MCF 10A (cell line): ENCODE results near the gene SERPINB6. TPM values are rescaled to one million over a fixed set of nuclear protein-coding genes. Genes with fewer than 3 reads are reported as not detected.
"Not testable (repeated sequence)": the region's sequence is repeated elsewhere in the genome, so short reads cannot be mapped to it uniquely, and the experiment has no call there.

Source experiments
- BruUV-seq: library from RNA; stranded (reverse); fragments of 400-500 nt; replicated peaks from 2 replicates; lab custom pipeline; 2021; lab: Mats Ljungman, UMichigan
- CTCF ChIA-PET: fragments of 300-600 bp; sonication (Branson Sonifier 250); formaldehyde crosslinking; extraction: SDS; loops from one replicate; lab custom pipeline; 2021; ENCODE audit warnings: antibody characterized with exemption, inconsistent platforms; lab: Yijun Ruan, JAX
- POLR2A ChIA-PET: fragments of 300-600, 350-650 bp; sonication (Branson Sonifier 250); formaldehyde crosslinking; extraction: SDS; loops from one replicate; lab custom pipeline; 2020; ENCODE audit warnings: antibody characterized with exemption, inconsistent platforms; lab: Yijun Ruan, JAX
- DNase-seq: peaks from one replicate; pipeline ENCODE4 v3.0.0-alpha.2; 2018; ENCODE audit not compliant: unreplicated experiment
- H3K27ac Mint-ChIP-seq: one replicate; pipeline ENCODE4 v1.8.0; 2022; ENCODE audit warnings: mild to moderate bottlenecking, low read depth, mixed read lengths; ENCODE audit not compliant: unreplicated experiment
- H3K27me3 Mint-ChIP-seq: one replicate; pipeline ENCODE4 v1.8.0; 2022; ENCODE audit warnings: mixed read lengths; ENCODE audit not compliant: insufficient read depth, unreplicated experiment
- H3K36me3 Mint-ChIP-seq: one replicate; pipeline ENCODE4 v1.8.0; 2022; ENCODE audit warnings: mild to moderate bottlenecking, moderate library complexity, mixed read lengths; ENCODE audit not compliant: insufficient read depth, unreplicated experiment
- H3K4me1 Mint-ChIP-seq: one replicate; pipeline ENCODE4 v1.8.0; 2022; ENCODE audit warnings: mixed read lengths; ENCODE audit not compliant: insufficient read depth, unreplicated experiment
- H3K4me3 Mint-ChIP-seq: one replicate; pipeline ENCODE4 v1.8.0; 2022; ENCODE audit warnings: mild to moderate bottlenecking, moderate library complexity, mixed read lengths; ENCODE audit not compliant: unreplicated experiment
- H3K9me3 Mint-ChIP-seq: one replicate; pipeline ENCODE4 v1.8.0; 2022; ENCODE audit warnings: mixed read lengths; ENCODE audit not compliant: unreplicated experiment
- intact Hi-C: fragments of 100-400 bp; cut with micrococcal nuclease; formaldehyde crosslinking; loops from 2 replicates; pipeline ENCODE4 v1.14.1; 2022
- total RNA-seq: library from RNA; stranded (reverse); gene quantifications from 2 replicates; pipeline ENCODE4 v1.2.3, GENCODE V29; 2022
- TF ChIP-seq, protein P1 (sequence below): fragments of 200-600 bp; IDR thresholded peaks from one replicate; pipeline ENCODE4 v1.8.0; 2022; ENCODE audit warnings: antibody characterized with exemption, mild to moderate bottlenecking; ENCODE audit not compliant: unreplicated experiment

The SERPINB6 gene
- total RNA-seq, 1 experiment from 2014 or later = 75.6 TPM

GRCh38 chr6:2931970-2932748, 39.2 kb downstream of the SERPINB6 start:
- no peaks in the 10 kb centered on the region for H3K9me3 Mint-ChIP-seq
- no peaks in the 10 kb centered on the region for H3K27me3 Mint-ChIP-seq
- H3K27ac Mint-ChIP-seq = no peak overlapping the region
- BruUV-seq = no TSS peak
- no peaks in the 10 kb centered on the region for H3K4me1 Mint-ChIP-seq
- ChIA-PET CTCF (interaction anchor here (0.6 to 8.8 kb wide), 38 partner anchors 7 to 1796 kb away, joined by 3 to 112 read pairs (median 4); partner anchors contain the start of gene SERPINB1), POLR2A (interaction anchor here (0.6 to 4.3 kb wide), 5 partner anchors 21 to 139 kb away, joined by 3 to 18 read pairs (median 3); no protein-coding TSS in a partner anchor)
- intact Hi-C loops = loop anchor here (1.0 kb wide), 2 partner anchors 86 to 141 kb away; no protein-coding TSS in a partner anchor
- TF ChIP-seq, protein P1, sequence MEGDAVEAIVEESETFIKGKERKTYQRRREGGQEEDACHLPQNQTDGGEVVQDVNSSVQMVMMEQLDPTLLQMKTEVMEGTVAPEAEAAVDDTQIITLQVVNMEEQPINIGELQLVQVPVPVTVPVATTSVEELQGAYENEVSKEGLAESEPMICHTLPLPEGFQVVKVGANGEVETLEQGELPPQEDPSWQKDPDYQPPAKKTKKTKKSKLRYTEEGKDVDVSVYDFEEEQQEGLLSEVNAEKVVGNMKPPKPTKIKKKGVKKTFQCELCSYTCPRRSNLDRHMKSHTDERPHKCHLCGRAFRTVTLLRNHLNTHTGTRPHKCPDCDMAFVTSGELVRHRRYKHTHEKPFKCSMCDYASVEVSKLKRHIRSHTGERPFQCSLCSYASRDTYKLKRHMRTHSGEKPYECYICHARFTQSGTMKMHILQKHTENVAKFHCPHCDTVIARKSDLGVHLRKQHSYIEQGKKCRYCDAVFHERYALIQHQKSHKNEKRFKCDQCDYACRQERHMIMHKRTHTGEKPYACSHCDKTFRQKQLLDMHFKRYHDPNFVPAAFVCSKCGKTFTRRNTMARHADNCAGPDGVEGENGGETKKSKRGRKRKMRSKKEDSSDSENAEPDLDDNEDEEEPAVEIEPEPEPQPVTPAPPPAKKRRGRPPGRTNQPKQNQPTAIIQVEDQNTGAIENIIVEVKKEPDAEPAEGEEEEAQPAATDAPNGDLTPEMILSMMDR = peak; percentile 94
- peak; percentile 88 for DNase-seq
- no peak overlapping the region for H3K4me3 Mint-ChIP-seq
- no peaks in the 10 kb centered on the region for H3K36me3 Mint-ChIP-seq

- TF ChIP-seq, protein P1 = no peak
- CTCF ChIA-PET = interaction anchor here (0.7 to 8.8 kb wide), 21 partner anchors 8 to 178 kb away, joined by 3 to 112 read pairs (median 6); partner anchors contain the start of gene SERPINB1
- Mint-ChIP-seq H3K4me1 (no peaks in the 10 kb centered on the region), H3K27me3 (no peaks in the 10 kb centered on the region), H3K4me3 (no peak overlapping the region), H3K9me3 (no peaks in the 10 kb centered on the region), H3K27ac (no peak overlapping the region), H3K36me3 (no peaks in the 10 kb centered on the region)
- POLR2A ChIA-PET = interaction anchor here (0.7 to 4.3 kb wide), 5 partner anchors 83 to 138 kb away, joined by 3 to 18 read pairs (median 3); no protein-coding TSS in a partner anchor
- no TSS peak for BruUV-seq
- intact Hi-C loops = no loop called here
- DNase-seq = no peak
These were observed 40.3 kb downstream of the SERPINB6 start for GRCh38 chr6:2931055-2931454.

DNA sequence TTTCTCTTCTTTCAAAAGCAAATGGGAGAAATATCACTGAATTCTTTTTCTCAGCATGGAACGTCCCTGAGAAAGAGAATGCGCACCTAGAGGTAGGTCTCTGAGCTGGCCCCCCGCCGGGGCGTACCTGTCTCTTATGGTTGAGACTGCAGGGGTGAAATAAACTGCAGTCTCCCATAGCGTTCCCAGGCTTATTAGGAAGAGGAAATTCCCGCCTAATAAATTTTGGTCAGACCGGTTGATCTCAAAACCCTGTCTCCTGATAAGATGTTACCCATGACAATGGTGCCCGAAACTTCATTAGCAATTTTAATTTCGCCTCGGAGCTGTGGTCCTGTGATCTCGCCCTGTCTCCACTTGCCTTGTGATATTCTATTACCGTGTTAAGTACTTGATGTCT, 43.4 kb downstream of the SERPINB6 start:
- DNase-seq, H3K9me3 Mint-ChIP-seq, H3K27me3 Mint-ChIP-seq, POLR2A ChIA-PET, intact Hi-C loops, H3K4me3 Mint-ChIP-seq, H3K27ac Mint-ChIP-seq, BruUV-seq, H3K4me1 Mint-ChIP-seq, H3K36me3 Mint-ChIP-seq: not testable (repeated sequence)
- CTCF ChIA-PET = interaction anchor here (1.2 kb wide), 1 partner anchor 72 kb away, joined by 4 read pairs; no protein-coding TSS in a partner anchor

- H3K36me3 Mint-ChIP-seq, H3K4me1 Mint-ChIP-seq, H3K9me3 Mint-ChIP-seq, BruUV-seq, H3K4me3 Mint-ChIP-seq, POLR2A ChIA-PET, intact Hi-C loops, H3K27me3 Mint-ChIP-seq, DNase-seq: not testable (repeated sequence)
- peak overlapping the region; percentile 33 for H3K27ac Mint-ChIP-seq
- CTCF ChIA-PET = interaction anchor here (0.6 to 0.7 kb wide), 4 partner anchors 14 to 135 kb away, joined by 3 read pairs; no protein-coding TSS in a partner anchor
These were observed 45.3 kb downstream of the SERPINB6 start for GRCh38 chr6:2925842-2926747.
